Measurements from ENCODE around the gene PUSL1.

Gene PUSL1

DNA sequence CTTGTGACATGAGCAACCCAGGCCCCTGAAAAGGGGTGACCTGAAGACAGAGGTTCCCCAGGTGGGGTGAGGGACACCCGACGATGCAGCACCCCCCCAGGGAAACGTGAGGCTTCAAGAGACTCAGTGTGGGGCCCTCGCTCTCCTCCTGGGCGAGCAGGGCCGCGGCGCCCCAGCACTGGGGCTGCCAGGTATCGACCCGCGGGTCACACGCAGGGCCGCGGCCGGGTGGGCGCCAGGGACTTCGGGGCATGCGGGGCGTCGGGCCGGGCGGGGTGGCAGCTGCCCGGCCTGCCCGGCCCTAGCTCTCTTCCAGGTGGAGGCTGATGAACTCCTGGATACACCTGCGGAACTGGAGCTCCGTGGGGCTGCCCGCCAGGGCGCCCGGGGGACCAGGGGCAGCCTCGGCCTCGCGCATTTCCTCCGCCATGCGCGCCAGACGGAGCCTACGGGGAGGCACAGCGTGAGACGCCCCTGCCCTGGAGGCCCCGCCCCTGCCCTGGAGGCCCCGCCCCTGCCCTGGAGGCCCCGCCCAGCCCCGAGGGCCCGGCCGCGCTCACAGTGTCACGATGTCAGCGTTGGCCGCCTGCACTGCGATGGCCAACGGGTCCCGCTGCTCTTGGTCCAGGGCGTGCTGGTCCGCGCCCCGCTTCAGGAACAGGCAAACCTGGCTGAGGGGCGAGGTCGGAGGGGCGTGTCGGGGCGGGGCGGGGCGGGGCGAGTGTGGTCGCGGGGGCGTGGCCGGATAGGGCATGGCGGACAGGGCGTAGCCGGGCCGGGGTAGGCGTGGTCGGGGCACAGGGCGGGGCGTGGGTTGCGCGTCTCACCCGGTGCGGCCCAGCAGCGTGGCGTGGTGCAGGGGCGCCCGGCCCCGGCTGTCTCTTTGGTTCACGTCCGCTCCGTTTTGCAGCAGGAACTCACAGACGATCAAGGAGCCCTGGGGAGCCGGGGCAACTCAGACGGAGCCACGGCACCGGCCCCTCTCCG, 14.8 kb upstream of the PUSL1 start:
- in situ Hi-C loops (cut with MboI; ENCODE audit: low sequenced_read_pairs, unreplicated experiment), result no loop called here
- TF ChIP-seq, protein P1, sequence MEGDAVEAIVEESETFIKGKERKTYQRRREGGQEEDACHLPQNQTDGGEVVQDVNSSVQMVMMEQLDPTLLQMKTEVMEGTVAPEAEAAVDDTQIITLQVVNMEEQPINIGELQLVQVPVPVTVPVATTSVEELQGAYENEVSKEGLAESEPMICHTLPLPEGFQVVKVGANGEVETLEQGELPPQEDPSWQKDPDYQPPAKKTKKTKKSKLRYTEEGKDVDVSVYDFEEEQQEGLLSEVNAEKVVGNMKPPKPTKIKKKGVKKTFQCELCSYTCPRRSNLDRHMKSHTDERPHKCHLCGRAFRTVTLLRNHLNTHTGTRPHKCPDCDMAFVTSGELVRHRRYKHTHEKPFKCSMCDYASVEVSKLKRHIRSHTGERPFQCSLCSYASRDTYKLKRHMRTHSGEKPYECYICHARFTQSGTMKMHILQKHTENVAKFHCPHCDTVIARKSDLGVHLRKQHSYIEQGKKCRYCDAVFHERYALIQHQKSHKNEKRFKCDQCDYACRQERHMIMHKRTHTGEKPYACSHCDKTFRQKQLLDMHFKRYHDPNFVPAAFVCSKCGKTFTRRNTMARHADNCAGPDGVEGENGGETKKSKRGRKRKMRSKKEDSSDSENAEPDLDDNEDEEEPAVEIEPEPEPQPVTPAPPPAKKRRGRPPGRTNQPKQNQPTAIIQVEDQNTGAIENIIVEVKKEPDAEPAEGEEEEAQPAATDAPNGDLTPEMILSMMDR (IDR thresholded peaks at IDR 0.05; ENCODE audit: borderline replicate concordance, control extremely low read depth, extremely low read depth, insufficient read depth, missing control alignments), result no peak
- no peak for DNase-seq (ENCODE audit: low spot score)

GRCh38 chr1:1294250-1294890, 14.0 kb upstream of the PUSL1 start:
- in situ Hi-C loops (cut with MboI; ENCODE audit: low sequenced_read_pairs, unreplicated experiment), result no loop called here
- no peak for DNase-seq (ENCODE audit: low spot score)
- TF ChIP-seq, protein P1 (IDR thresholded peaks at IDR 0.05; ENCODE audit: borderline replicate concordance, control extremely low read depth, extremely low read depth, insufficient read depth, missing control alignments), result no peak

DNA sequence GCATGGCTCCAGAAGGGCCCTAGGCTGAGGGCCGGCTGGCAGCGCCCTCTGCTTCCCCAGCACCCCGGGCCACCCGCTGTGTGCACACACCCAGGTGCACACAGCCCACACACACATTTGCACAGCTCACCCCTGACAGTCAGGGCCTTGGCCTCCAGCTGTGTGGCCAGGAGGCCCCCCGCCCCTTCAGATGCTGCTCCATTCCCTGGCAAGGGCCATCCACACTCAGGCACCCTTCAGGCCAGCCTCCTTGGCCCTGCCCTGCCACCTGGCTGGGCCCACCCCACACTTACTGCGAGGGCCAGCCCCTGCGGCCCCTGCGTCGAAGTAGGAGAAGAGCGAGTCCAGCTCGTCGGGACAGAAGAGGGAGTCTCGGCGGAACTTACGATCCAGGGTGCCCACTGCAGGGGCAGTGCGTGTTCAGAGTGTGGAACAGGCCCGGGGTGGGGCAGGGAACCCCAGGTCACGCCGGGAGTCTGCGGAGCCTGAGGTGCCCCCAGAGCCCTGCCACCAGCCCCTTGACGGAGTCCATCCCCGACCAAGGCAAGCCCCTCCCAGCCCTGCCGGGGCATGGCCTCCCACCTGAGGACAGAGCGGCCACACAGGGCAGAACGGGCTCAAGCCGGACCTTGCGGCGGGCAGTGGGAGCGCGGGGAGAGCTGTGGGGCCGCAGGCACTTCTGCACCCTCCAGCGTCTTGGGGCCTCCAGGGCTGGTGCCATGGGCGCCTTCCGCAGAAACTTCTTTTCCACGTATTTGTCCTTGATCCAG, 13.1 kb upstream of the PUSL1 start:
- TF ChIP-seq, protein P1 (IDR thresholded peaks at IDR 0.05; ENCODE audit: borderline replicate concordance, control extremely low read depth, extremely low read depth, insufficient read depth, missing control alignments), result no peak
- DNase-seq (ENCODE audit: low spot score), result no peak
- in situ Hi-C loops (cut with MboI; ENCODE audit: low sequenced_read_pairs, unreplicated experiment), result no loop called here

DNA sequence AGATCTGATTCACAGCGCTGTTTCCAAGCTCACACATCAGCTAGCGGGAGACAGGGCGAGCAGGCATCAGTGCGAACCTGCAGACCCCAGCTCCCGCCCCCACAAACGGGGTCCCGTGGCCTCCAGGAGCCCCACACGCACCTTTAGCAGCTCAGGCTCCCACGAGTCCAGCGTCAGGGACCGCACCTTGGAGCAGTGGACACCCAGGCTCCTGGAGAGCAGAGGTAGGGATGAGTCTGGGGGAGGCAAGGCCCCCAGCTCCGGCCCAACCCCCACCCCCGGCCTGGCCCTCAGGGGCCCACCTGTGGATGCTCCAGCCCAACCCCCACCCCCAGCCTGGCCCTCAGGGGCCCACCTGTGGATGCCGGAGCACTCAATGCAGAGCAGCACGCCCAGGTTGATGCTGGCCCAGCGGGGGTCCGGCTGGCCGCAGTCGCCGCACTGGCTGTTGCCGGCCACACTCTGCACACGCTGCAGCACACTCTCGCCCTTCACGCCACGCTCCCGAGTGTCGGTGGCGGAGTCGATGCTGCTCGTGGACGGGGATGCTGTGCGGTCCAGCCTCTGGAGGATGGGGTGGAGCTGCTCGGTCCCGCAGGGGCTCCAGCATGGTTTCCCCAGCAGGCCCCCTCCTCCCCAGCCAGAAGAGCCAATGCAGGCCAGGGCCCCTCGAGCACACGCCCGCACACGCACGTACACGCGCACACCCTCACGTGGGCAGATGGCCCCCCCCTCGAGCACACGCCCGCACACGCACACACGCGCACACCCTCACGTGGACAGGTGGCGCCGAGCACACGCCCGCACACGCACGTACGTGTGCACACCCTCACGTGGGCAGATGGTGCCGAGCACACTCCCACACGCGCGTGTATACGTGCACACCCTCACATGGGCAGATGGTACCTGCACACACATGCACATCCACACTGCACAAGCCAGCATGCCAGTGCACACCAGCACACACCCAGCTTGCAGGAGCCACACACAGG, 12.0 kb upstream of the PUSL1 start:
- TF ChIP-seq, protein P1 (IDR thresholded peaks at IDR 0.05; ENCODE audit: borderline replicate concordance, control extremely low read depth, extremely low read depth, insufficient read depth, missing control alignments), result no peak
- in situ Hi-C loops (cut with MboI; ENCODE audit: low sequenced_read_pairs, unreplicated experiment), result no loop called here
- no peak for DNase-seq (ENCODE audit: low spot score)

- in situ Hi-C loops (cut with MboI; ENCODE audit: low sequenced_read_pairs, unreplicated experiment), result no loop called here
- DNase-seq (ENCODE audit: low spot score), result no peak
- TF ChIP-seq, protein P1 (IDR thresholded peaks at IDR 0.05; ENCODE audit: borderline replicate concordance, control extremely low read depth, extremely low read depth, insufficient read depth, missing control alignments), result no peak
Observed at GRCh38 chr1:1297802-1298424, 10.5 kb upstream of the PUSL1 start.
